ENCODE measurements around the gene CRTAC1.

Gene CRTAC1

DNA sequence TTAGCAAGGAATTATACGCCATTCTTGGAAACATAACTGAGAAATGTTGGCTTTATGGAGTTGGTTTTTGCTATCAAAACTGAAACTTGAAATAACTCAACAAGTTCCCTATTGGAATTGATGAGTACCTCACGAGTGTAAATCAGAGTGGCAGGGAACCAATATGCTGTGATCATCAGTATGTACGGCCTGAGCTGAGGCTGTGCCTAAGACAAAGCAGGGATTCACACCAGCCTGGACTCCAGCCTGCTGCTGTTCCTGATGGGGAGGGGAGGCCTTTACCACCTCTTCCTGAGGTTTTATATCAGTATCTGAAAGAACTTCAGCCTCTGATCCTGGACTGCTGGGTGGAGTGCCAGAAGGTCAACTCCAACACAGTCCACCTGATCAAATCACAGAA, 52.7 kb downstream of the CRTAC1 start:
- DNase-seq (ENCODE audit: low read depth, low spot score) = no peak
- H3K27ac ChIP-seq = no peak overlapping the region

DNA sequence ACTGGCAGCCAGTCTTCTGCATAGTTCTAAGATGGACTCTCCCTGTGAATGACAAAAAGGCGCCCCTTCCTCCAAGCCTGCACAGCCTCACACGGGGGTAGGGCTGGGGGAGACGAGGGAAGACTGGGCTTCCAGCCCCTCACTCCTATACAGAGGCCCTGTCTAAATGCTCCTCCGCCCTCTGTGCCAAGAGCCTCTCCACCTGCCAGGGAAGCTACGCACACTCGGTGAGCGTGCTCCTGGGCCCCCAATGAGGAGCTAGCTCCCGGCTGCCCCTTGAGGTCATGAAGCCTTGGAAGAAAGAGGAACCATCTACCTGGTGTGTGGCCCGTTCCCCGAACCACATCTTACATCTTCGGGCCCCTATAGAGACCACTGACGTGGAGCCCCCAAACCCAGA, 54.8 kb downstream of the CRTAC1 start:
- no peak overlapping the region for H3K27ac ChIP-seq
- DNase-seq (ENCODE audit: low read depth, low spot score) = no peak

DNA sequence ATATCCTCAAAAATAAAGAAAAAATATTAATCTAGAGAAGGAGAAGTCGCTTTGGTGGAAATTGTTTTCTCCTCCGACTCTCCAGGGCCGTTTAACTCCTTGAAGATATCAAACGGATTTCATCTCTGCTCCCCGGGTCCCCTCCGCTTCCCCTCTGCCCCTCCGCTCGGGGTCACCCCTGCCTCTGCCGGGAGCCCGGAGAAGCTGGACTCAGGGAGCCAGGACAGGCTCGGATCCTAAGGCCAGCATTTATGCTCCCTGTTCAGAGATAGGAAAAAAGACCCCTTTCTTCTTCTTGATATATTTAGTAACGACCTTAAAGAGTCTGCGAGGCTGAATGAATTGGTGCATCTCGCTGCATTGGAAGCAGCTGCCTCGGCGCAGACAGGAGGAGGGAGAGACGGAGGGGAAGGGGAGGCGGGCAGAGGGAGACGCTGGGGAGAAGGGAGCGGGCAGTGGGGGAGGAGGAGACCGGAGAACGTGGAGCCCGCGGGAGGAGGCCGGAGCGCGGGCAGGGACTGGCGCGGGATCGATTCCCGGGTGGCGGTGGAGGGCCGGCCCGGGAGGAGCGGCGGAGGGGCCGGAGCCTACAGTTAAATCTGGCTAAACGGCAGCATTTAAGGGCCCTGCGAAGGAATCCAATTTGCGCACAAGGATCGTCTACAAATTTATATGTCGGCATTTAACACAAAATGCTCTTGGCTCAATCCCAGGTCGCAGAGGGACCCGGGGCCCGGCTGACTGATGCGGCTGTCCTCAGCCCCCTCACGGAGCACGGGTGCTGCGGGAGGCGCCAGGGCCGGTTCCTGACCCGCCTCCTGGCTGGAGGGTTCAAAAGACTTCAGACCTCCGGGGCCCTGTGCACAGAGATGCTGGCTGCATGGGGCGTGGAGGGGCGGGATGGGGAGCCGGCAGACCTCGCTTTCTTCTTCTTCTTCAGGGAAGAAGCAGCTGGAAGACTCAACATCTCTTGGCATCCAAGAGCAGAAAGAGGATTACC, 55.6 kb downstream of the CRTAC1 start:
- DNase-seq (ENCODE audit: low read depth, low spot score) = no peak

DNA sequence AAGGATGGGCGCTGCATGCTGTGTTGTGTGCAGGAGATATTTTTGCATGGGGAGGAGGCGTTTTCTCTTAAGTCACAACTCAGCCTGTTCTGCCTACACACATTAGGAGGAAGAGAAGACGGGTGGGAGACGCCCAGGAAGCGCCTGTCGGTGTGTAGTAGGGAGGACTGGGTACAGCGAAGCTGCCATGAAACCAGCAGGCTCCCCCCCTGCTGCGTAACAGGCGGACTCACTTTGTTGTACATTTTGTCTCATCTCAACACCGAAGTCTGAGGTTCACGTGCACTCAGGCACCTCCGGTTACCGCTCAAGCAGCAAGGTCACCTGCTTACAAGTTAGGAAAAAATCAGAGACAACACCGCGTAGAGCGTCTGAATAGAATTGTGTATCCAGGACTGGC, 56.3 kb downstream of the CRTAC1 start:
- DNase-seq (ENCODE audit: low read depth, low spot score) = no peak
- no peak overlapping the region for H3K27ac ChIP-seq

More for the DNA sequence above, 55.6 kb downstream of the CRTAC1 start:
- no peak overlapping the region for H3K27ac ChIP-seq

DNA sequence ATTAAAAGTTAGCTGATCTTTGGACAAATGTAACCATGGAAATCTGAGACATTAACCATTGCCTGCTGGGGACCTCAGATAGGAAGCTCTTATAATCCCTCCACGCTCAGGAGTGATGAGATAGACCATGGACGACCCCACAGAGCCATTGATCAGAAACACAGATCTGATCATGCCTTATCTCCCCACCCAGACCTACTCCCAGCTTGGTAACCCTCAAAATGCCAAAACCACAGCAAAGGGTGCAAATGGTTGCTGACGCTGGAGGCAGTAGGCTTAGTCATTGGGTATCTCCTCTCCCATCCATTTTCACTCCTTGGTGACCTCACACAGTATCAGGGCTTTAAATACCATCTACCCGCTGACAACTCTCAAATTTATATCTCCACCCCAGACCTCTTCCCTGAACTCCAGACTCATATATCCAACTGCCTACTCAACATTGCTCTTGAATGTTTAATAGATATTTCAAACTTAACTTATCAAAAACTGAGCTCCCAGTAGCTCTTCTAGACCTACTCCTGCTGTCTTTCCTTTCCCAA, 60.8 kb downstream of the CRTAC1 start:
- no peak overlapping the region for H3K27ac ChIP-seq
- DNase-seq (ENCODE audit: low read depth, low spot score) = no peak

DNA sequence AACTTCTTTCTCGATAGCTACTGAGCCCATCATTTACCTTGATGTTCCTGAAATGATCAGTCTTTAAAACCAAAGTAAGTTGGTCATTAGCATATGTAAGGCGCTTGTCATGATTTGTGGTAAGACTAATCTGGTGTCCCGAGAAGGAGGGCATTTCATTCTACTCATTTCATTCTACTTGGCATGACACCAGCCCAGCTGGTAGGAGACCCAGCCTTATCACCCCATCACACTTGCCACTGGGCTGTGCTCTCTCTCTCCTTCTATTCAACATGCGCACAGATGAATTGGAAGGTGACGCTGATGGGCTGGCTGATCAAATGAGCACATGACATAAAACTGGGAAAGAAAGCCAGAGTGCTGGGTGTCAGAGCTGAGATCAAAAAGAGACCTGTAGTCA, 65.7 kb downstream of the CRTAC1 start:
- DNase-seq (ENCODE audit: low read depth, low spot score) = no peak
- no peak overlapping the region for H3K27ac ChIP-seq

DNA sequence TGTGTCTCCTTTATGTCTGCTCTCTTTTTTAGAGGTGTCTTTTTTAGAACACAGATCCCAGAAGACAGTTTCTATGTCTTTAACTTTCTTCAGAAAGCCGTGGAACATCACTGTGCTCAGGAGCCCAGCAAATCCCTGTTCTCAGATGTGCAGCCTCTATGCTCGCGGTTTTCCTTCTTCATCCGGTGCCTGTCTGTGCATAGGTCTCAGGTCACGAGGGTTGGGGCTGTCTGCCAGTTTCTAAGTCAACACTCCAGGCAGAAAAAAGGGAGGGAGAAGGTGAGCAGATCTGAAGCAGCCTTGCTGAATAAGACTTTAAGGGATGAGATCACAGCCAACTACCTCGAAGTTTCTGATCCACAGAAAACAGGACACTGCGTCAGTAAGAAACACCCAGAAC, 68.5 kb downstream of the CRTAC1 start:
- no peak for DNase-seq (ENCODE audit: low read depth, low spot score)
- H3K27ac ChIP-seq = no peak overlapping the region

DNA sequence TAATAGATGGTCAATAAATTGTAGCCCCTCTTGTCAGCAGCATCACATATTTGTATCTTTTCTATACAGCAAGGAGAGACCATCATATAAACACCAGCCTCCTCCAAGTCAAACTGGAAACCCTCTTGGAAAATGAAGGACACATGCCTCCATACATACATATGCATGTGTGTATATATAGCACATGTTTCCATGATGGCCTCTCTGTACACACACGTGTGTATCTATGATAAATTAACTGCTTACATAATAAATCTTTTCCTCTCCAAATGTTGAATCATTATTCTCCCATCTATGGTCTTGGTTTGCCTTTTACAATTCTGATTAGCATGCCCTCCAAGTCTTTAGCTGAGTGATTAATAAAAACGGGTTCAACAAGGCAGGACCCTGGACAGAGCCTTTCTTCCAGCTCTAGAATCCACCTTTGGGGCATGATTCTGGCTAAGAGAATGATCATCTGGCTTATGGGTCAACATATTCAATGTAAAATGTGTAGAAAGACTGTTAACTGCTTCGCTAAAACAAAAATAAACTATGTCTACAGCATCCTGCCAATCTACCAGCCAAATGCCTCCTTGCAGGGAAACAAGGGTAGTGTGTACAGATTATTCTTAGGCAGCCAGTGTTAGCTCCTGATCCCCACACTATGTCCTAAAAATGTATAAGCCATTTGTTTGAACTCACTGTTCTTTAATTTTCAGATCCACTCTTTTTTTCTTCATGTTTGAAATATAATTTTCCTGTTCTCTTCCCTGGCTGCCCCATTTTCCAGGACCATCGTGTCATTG, 70.0 kb downstream of the CRTAC1 start:
- no peak overlapping the region for H3K27ac ChIP-seq
- no peak for DNase-seq (ENCODE audit: low read depth, low spot score)

DNA sequence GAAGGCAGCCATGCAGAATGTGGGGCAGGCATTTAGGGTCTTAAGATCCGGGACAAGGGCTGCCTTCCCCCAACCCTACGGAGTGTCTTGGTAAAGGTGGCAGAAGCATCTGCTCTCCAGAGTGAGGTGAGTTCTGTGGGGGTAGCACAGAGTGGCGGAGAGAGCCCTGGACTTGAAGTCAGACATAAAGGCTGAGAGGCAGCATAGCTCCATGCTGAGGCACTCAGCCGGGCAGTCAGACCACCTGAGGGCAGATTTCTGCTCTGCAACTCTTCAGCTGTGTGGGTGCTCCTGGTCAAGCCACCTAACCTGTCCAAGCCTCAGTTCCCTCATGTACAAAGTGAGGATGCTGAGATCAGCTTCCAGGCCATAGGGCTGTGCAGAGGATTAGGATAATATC, 81.0 kb downstream of the CRTAC1 start:
- no peak for DNase-seq (ENCODE audit: low read depth, low spot score)
- no peak overlapping the region for H3K27ac ChIP-seq

DNA sequence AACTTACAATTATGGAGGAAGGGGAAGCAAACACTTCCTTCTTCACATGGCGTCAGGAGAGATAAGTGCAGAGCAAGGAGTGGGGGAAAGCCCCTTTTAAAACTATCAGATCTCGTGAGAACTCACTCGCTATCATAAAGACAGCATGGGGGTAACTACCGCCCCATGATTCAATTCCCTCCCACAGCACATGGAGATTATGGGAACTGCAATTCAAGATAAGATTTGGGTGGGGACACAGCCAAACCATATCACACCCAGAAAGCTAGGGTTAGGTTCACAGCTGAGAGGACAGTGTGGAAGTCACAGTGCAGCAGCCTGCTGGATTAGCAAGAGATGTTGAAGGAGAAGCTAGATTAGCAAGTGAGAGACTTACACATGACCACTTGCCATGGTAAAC, 81.6 kb downstream of the CRTAC1 start:
- no peak overlapping the region for H3K27ac ChIP-seq
- DNase-seq (ENCODE audit: low read depth, low spot score) = no peak

DNA sequence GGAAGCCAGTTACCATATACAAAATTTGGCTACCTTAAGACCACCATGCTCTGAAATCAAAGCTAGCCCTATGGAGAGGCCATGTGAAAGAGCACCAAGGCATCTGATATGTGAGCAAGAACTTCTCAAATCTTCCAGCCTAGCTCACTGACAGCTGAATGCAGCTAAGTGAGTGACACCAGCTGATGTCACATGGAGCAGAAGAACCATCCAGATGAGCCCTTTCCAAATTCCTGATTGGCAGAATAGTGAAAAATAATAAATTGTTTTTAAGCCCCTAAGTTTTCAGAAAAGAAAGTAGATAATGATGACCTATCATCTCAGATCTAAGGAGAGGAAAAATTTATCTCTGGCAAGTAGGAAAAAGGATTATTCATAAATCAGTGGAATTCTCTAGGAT, 85.6 kb downstream of the CRTAC1 start:
- no peak for DNase-seq (ENCODE audit: low read depth, low spot score)
- no peak overlapping the region for H3K27ac ChIP-seq

DNA sequence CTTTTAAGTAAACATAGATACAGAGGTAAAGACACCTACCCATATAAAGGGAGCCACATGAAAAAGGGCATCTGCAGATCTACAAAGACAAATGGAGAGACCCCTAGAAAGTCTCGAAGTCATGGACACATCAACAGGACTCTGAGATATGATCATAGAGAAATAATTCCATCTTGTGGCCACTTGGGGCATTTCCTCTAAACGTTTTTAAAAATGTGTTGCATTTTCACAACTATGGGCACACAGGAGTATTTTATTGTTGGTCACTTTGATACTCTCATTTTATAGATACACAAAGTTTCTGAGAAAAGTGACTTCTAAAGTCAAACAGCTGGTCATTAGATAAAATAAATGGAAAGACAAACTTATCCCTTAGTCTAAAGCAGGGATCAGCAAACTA, 87.1 kb downstream of the CRTAC1 start:
- no peak for DNase-seq (ENCODE audit: low read depth, low spot score)
- H3K27ac ChIP-seq = no peak overlapping the region

DNA sequence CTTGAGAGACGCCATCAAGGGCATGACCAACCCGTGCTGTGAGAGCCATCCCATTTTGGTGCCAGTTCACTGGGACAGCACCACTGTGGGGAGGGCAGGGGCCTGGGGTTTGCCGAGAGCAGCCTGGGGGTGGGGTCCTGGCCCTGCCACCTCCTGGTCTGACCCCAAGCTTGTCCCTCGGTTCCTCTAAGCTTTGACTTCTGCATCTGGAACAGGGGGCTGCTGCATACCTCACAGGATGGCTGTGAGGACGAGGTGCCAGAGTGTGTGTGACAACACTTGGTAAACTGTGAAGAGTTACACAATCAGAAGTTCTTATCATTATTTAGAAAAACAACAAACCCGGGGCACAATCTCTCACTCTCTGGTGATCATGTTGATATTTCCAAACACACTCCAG, 89.9 kb downstream of the CRTAC1 start:
- H3K27ac ChIP-seq = no peak overlapping the region
- DNase-seq (ENCODE audit: low read depth, low spot score) = no peak

DNA sequence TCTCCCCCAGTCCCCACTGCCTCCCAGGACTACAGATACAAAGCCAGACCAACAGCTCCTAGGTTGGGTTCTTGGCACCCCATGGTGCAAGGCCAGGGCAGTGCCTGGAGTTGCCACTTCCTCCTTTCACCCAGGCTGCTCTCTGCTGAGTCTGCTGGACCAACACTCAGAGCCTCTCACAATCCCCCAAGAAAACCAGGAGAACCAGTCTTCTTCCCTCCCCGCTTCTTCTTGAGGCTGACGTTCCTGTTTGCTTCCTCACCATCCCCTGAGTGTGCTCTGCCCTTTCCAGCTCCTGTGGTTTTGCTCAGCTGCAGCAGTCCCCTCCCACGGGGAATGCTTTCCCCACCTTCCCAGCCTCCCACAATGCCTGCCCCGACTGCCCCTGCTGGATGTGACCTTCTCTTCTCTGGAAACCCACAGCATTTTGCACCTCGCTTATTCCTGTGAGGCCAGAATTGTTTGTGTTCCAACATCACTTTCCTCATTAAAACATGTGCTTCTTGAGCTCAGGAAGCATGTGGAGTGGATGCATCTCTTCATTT, 90.9 kb downstream of the CRTAC1 start:
- no peak for DNase-seq (ENCODE audit: low read depth, low spot score)
- H3K27ac ChIP-seq = no peak overlapping the region

DNA sequence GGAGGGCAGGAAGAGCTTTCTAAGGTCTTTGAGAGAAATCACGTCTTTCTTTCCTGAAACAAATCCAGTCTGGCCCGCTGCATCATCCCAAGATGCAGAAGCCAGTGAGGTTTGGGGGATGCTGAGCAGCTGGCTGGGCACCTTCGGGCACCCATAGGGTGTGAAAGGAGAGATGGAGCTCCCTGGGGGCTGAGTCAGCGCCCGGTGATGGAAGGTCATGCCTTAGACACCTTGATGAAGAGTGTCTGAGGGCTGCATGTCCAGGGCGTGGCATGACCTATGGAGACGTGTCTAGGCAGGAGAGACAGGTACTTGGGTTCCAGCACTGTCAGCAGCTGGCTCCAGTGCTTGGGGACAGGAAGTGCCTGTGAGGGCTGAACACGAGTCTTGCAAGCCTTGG, 92.5 kb downstream of the CRTAC1 start:
- H3K27ac ChIP-seq = no peak overlapping the region
- no peak for DNase-seq (ENCODE audit: low read depth, low spot score)

DNA sequence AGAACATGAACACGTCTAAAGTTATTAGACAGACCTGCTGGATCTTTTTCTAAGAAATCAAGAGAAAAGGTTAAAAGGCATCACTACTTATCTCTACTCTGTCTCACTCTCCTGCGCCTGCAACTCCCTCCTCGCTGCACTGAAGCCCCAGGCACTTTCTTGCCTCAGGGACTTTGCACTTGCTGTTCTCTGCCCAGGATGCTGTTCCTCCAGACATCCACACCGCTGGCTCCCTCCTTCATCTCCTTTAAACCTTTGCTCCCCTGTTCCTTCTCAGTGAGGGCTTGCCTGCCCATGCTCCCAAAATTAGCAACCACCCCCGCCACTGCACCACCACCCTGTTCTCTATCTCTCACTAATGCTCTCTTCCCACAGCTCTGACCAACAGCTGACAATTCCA, 93.4 kb downstream of the CRTAC1 start:
- DNase-seq (ENCODE audit: low read depth, low spot score) = no peak
- no peak overlapping the region for H3K27ac ChIP-seq

DNA sequence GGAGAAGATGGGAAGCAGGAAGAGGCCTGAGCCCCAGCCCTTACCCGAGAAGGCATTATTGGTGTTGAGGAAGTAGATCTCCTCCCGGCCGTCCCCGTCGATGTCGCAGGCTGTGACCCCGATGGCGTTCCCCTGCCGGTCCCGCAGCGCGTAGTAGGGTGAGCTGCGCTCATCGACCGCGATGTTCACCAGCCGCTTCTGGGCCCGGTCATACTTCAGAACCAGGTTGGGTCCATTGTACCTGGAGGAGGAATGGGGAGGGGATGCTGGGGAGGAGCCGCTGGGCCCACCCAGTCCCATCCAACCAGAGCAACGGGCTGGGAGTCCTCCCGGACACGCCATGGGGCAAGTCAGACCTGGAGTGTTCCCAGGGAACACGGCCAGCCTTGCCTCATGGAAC, 94.3 kb downstream of the CRTAC1 start:
- no peak overlapping the region for H3K27ac ChIP-seq
- no peak for DNase-seq (ENCODE audit: low read depth, low spot score)

DNA sequence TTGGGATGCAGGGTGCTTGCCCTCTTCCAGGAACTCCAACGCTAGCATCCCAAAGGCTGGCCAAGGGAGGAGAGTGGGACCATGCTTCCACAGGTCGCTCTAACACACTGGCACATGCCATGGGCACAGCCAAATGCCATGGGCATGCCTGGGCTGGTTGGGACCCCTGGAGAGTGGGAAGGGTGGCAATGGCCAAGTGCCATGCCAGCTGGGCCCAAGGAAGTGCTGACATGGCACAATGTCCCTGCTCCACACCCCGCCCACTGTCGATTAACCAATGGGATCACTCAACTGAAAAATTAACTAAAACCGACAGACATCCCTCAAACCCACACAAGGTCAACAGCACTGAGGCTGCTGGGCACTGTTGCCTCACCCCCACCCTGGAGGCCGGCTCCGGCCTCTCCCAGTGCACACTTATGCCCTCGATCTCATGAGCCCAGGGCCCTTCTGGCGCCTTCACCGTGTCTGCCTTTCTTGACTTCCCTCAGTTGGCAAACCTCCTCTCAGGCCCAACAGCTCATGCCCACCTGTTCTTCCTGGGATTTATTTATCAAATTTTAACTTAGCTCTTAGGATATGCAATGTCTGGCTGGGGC, 97.4 kb downstream of the CRTAC1 start:
- DNase-seq (ENCODE audit: low read depth, low spot score) = no peak
- H3K27ac ChIP-seq = no peak overlapping the region

DNA sequence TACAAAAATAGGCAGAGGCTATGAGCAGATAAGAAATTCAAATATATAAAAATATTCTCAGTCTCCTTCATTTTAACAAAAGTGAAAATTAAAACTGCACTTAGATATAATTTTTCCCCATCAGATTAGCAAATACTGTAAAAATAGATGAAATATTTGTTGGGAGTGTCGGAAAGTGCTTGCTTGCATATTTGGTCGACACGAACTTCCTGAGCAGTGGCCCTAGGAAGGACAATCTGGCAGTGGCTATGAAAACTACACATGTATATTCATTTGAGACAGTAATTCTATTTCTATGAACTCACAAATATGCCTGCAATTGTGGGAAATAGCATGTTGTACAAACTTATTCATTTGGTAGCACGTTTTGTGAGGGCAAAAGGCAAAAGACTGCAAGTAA, 99.4 kb downstream of the CRTAC1 start:
- H3K27ac ChIP-seq = no peak overlapping the region
- DNase-seq (ENCODE audit: low read depth, low spot score) = no peak

DNA sequence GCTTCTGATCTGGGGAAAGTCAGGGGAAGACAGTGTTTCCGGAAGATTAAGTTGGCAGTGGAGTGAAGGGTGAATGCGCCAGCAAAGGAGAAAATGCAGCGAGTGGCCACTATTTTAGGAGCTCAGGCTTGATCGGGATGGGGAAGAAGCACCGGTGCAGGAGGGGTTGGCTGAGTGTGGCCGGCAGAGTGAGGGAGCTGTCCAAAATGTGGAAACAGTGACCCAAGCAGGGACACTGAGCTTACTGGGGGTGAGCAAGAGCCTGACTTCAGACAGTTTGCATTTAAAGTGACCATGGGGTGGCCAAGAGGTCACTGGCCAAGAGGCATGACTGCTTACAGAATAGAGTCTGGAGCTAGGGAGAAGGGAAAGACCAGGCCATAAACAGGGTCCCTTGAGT, 101.5 kb downstream of the CRTAC1 start:
- no peak overlapping the region for H3K27ac ChIP-seq
- no peak for DNase-seq (ENCODE audit: low read depth, low spot score)
